Stimulated activated CD8-positive, alpha-beta memory T cell treated with anti-CD3 and anti-CD28 coated beads, Interleukin-7, amount 100 ng/mL, for 48 hours (primary cell): ENCODE measurements around the gene FRAS1.
"Not testable (repeated sequence)": the region's sequence is repeated elsewhere in the genome, so short reads cannot be mapped to it uniquely, and the experiment has no call there.

ENCODE experiments used
- DNase-seq, 2 donors: peaks; one replicate each; pipeline ENCODE4 v3.0.0-alpha.2; 2020; ENCODE audit warnings: low read depth in 1 of 2; ENCODE audit errors: extremely low read depth in 1 of 2

FRAS1 gene, protein sequence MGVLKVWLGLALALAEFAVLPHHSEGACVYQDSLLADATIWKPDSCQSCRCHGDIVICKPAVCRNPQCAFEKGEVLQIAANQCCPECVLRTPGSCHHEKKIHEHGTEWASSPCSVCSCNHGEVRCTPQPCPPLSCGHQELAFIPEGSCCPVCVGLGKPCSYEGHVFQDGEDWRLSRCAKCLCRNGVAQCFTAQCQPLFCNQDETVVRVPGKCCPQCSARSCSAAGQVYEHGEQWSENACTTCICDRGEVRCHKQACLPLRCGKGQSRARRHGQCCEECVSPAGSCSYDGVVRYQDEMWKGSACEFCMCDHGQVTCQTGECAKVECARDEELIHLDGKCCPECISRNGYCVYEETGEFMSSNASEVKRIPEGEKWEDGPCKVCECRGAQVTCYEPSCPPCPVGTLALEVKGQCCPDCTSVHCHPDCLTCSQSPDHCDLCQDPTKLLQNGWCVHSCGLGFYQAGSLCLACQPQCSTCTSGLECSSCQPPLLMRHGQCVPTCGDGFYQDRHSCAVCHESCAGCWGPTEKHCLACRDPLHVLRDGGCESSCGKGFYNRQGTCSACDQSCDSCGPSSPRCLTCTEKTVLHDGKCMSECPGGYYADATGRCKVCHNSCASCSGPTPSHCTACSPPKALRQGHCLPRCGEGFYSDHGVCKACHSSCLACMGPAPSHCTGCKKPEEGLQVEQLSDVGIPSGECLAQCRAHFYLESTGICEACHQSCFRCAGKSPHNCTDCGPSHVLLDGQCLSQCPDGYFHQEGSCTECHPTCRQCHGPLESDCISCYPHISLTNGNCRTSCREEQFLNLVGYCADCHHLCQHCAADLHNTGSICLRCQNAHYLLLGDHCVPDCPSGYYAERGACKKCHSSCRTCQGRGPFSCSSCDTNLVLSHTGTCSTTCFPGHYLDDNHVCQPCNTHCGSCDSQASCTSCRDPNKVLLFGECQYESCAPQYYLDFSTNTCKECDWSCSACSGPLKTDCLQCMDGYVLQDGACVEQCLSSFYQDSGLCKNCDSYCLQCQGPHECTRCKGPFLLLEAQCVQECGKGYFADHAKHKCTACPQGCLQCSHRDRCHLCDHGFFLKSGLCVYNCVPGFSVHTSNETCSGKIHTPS (N-terminal part only)

GRCh38 chr4:78057135-78057599, at the start of gene FRAS1:
Gene FRAS1, plus strand, starts transcription at chr4:78057323. Its CDS starts 687 bp downstream, at chr4:78058010.
- DNase-seq: no peak

DNA sequence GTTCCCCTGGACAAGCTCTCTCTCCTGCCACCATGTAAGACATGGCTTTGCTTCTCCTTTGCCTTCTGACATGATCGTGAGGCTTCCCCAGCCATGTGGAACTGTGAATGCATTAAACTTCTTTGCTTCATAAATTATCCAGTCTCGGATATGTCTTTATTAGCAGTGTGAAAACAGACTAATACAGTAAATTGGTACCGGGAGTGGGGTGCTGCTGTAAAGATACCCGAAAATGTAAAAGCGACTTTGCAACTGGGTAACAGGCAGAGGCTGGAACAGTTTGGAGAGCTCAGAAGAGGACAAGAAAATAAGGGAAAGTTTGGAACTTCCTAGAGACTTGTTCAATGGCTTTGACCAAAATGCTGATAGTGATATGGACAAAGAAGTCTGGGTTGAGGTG, 46.1 kb upstream of the FRAS1 start:
- not testable (repeated sequence) for DNase-seq

- DNase-seq: no peak
Measured at GRCh38 chr4:78014889-78015886, 41.9 kb upstream of the FRAS1 start.

DNA sequence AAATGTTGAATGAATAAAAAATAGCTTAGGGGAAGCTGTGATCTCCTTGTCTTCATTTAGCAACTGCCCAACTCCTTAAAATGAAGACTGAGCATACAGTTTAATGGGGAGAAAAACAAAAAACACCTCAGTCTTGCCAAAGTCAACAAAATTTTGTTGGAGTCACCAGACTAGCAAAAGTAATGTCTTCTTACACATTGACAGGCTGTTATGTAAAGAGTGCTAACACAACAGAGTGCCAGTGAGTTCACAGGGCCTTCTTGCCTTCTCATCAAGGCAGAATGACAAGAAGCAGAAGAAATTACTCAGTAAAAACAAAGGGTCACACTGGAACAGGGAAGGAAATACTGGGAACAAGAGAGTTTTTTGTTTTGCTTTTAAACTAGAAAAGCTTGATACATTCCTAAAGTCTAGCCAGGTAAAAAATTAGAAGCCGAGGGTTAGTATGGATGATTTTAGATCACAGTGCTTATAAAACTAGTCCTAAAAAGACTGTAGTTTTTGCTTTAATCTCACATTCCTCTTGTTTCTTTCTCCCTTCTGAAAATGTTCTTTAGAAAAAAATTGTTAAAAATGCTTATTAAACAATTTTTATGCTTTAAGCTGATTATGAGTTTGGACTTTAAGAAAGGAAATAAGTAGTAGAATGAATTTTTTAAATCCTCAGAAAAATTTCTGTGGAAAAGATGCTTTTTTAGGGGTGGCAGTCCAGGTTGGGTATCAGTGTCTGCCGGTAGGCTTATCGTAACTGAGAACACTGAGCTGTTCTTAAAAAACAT, 38.7 kb upstream of the FRAS1 start:
- no peak for DNase-seq

DNA sequence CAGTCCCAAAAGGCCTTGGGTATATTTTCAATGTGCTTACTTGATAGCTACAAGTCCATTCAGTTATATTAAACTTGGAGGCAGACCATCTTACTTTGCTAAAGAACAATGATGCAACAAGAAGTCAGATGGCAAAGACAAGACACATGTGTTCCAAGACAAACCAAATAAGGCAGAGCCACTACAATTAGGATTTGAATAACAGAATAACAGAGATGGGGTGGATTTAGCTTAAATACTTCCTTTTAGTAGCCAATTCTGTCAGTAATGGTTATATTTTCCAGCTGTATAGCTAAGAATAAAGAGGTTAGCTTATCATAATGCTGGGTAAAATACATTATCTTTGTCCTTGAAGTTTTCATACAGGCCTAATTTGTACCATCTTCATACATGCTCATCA, 37.7 kb upstream of the FRAS1 start:
- DNase-seq: no peak

DNA sequence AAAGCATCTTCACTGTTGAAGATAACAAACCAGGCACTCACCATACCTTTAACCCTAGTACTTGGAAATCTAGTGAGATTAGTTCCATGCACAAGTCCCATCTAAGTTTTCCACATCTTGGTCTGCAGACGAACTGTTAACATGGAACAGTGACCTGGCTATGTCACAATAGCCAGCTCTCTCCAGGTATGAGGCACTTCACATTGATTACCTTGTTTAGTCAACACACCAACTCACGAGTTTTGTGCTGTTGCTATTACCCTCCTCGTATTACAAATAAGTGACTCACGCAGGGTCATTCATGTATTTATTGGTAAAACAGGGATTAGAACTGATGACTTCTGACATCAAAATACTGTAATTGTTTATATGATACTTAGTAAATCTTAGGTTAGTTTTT, 36.4 kb upstream of the FRAS1 start:
- no peak for DNase-seq

DNA sequence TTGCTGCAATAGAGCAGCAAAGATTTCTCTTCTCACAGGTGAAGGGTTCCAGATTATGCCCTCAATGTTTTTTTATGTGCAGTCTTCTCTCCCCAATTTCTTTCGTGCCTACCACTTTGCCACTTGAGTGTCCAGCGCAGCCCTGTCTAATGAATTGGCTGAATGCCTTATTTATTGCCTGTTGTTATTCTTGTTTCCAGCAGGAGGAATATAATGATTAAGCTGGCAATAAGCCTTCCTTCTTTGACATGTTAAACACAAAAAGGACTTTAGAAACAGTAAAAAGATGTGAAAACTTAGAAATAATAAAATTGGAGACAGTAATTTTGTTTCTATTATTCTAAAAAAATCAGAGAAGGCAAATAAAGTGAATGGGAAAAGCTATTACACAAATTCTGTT, 34.6 kb upstream of the FRAS1 start:
- DNase-seq: no peak

- no peak for DNase-seq
Measured at GRCh38 chr4:78024085-78024484, 33.0 kb upstream of the FRAS1 start.

DNA sequence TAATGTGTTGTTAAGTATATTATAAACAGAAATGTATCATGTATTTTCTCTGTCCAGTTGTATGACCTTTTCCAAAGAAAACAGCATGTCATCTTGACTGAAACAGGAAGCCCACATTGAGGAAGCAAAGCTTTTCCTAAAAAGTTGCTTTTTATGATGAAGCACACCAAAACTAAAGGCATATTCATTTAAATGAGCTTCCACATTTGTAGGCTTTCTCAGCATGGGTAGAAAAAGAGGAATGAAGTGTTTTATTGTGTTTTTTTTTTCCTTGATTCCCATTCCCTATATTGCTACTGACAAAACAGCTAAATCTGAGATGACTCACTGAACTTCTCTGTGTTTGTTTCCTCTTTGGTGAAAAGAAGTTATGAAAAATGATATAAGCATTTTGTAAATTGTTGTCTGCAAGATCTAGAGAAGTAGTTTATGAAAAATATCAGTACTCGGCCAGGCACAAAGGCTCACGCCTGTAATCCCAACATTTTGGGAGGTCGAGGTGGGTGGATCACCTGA, 32.5 kb upstream of the FRAS1 start:
- DNase-seq: no peak

GRCh38 chr4:78031417-78031950, 25.6 kb upstream of the FRAS1 start:
- DNase-seq: no peak

- DNase-seq: no peak
Measured at GRCh38 chr4:78032446-78032845, 24.7 kb upstream of the FRAS1 start.

GRCh38 chr4:78032929-78033328, 24.2 kb upstream of the FRAS1 start:
- DNase-seq: no peak

GRCh38 chr4:78033861-78034260, 23.3 kb upstream of the FRAS1 start:
- no peak for DNase-seq

GRCh38 chr4:78038704-78039103, 18.4 kb upstream of the FRAS1 start:
- DNase-seq: no peak

- no peak for DNase-seq
Measured at GRCh38 chr4:78039678-78040077, 17.4 kb upstream of the FRAS1 start.

DNA sequence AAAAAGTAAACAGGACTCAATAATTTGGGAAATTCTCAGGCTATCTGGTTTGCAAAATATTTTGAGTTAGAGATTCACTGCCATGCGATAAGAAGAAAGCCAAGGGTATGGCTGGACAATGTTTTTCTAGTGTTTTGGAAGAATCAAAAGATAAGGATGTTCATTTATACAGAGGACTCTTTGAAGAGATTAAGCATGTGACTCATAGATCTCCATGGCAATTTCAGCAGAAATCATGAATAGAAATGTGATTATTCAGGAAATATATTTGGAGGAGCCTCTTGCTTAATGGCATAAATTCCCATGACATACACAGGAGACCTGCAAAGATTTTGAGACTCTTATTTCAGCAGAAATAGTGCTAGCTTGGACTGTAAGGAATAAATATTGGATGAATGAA, 16.7 kb upstream of the FRAS1 start:
- DNase-seq: no peak

- DNase-seq: no peak
Measured at GRCh38 chr4:78047366-78047765, 9.8 kb upstream of the FRAS1 start.

DNA sequence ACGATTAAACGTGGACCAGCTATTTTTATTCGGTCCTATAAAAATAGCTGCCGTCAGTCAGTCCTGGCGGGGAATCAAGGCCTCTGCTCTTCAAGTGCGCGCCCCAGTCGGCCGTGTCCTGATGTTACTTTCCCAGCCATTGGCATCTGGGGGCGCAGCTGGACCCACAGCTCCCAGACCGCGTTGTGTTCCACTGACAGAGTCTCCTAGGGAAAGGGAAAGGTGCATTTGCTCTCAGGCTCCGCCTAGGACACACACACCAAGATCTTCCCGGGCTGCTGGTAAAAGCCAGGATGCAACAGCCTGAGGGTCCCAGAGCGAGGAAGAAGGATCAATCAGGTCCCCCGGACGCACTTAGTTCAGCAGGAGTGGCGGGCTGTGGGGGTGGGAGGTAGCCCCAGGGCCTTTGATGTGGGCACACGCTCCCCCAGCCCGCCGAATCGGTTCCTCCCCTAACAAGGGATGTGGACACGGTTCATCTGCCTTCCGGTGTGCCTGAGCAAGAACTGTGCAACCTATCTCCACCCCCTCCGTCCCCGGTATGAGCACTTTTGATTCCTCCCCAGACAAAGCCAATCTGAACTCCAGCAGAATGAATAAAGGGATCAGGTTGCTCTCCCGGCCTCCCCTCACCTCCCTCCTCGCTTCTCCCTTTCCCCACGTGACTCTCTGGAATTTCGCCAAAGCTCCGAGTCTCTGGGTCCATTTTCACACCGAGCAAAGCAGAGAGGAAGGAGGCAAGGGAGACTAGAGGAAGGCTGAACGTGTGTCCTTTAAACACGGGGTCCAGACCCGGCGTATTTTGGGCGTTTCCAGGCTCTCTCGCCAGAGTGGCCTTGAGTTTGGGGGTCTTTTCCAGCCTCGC, 626 bp upstream of the FRAS1 start:
- no peak for DNase-seq
